Spleen (tissue), 11 donors: ENCODE measurements around the gene TET3. TPM values are rescaled to one million over a fixed set of nuclear protein-coding genes. Genes with fewer than 3 reads are reported as not detected.

Experiments
- DNase-seq: peaks from one replicate; pipeline ENCODE4 v3.0.0-alpha.2; 2020
- H3K27ac ChIP-seq, 8 donors: fragments of 200-600 bp; sonication (generic) in 7 of 8; 1 replicate in 4 of 8; 2 replicates in 4 of 8; pipeline versions ENCODE4 v1.5.0 to v1.8.0; 2016 to 2021; ENCODE audit warnings: inconsistent platforms in 4 of 8, mild to moderate bottlenecking in 4 of 8, moderate library complexity in 1 of 8
- H3K27me3 ChIP-seq, 7 donors: fragments of 200-600 bp; sonication (generic) in 6 of 7; replicated peaks in 1 of 7; 1 replicate in 4 of 7; 2 replicates in 3 of 7; pipeline versions ENCODE4 v1.5.0 to v1.8.0; 2016 to 2021; ENCODE audit warnings: inconsistent platforms in 3 of 7, mild to moderate bottlenecking in 1 of 7
- H3K36me3 ChIP-seq, 6 donors: fragments of 200-600 bp; sonication (generic) in 5 of 6; 1 replicate in 4 of 6; 2 replicates in 2 of 6; pipeline versions ENCODE4 v1.5.0 to v1.8.0; 2016 to 2021; ENCODE audit warnings: inconsistent platforms in 2 of 6
- H3K4me1 ChIP-seq, 6 donors: fragments of 200-600 bp; sonication (generic) in 5 of 6; 1 replicate in 3 of 6; 2 replicates in 3 of 6; pipeline versions ENCODE4 v1.5.0 to v1.8.0; 2016 to 2021; ENCODE audit warnings: inconsistent platforms in 3 of 6
- H3K4me3 ChIP-seq, 8 donors: fragments of 200-600 bp; sonication (generic) in 7 of 8; 1 replicate in 4 of 8; 2 replicates in 4 of 8; pipeline versions ENCODE4 v1.5.0 to v1.8.0; 2016 to 2021; ENCODE audit warnings: inconsistent platforms in 4 of 8, mild to moderate bottlenecking in 4 of 8, moderate library complexity in 2 of 8
- H3K9me3 ChIP-seq, 8 donors: fragments of 200-600 bp; sonication (generic) in 7 of 8; 1 replicate in 4 of 8; 2 replicates in 4 of 8; pipeline versions ENCODE4 v1.5.0 to v1.8.0; 2016 to 2021; ENCODE audit warnings: inconsistent platforms in 4 of 8
- POLR2A ChIP-seq, 3 donors: fragments of 450-650 bp; IDR thresholded peaks; one replicate each; pipeline ENCODE4 v1.5.1; 2017; ENCODE audit warnings: antibody characterized with exemption in 3 of 3, mild to moderate bottlenecking in 1 of 3
- POLR2AphosphoS5 ChIP-seq, 3 donors: sonication (generic); formaldehyde crosslinking; IDR thresholded peaks; one replicate each; pipeline ENCODE4 v1.5.1; 2017; ENCODE audit warnings: antibody characterized with exemption in 3 of 3
- WGBS, 5 donors: extraction: QIAGEN DNeasy Blood & Tissue Kit in 3 of 5; methylation state at CpG; one replicate each; pipeline versions ENCODE4 v1.1.5 to v1.1.7; 2013 to 2018; 5-methylcytosine and 5-hydroxymethylcytosine counted together
- intact Hi-C: fragments of 100-400 bp; cut with DNase I; formaldehyde crosslinking; loops from one replicate; pipeline ENCODE4 v1.15.0; 2023; ENCODE audit warnings: low total_unique reads
- polyA plus RNA-seq, 3 donors: library from polyadenylated mRNA; stranded (reverse); fragments of 200-250 nt; gene quantifications; one replicate each; pipeline ENCODE4 v1.2.1, GENCODE V29; 2013
- total RNA-seq, 7 donors: library from RNA; depleted of rRNA in 3 of 7; stranded (reverse); fragments of >200 nt in 3 of 7; fragmentation: NEBNext Ultra II Directional in 4 of 7; extraction: Animal tissue kit (Norgen Biotek cat#: 25700) in 4 of 7; gene quantifications; one replicate each; pipeline versions ENCODE4 v1.1.0 to v1.2.1, GENCODE V29; 2016 to 2021
- TF ChIP-seq, protein P1 (sequence below), 11 experiments: fragments of 200-600 bp in 7 of 11; fragments of 450-650 bp in 4 of 11; sonication (generic) in 4 of 11; IDR thresholded peaks in 8 of 11; conservative IDR thresholded peaks in 3 of 11; 1 replicate in 7 of 11; 2 replicates in 4 of 11; pipeline versions ENCODE4 v1.4.0 to v1.8.0; 2016 to 2021; ENCODE audit warnings: antibody characterized with exemption in 11 of 11, inconsistent platforms in 4 of 11, mild to moderate bottlenecking in 1 of 11
- donor health status: healthy with polysubstance abuse.
- donor health status: DM: no; HTN: no; CAD: no; lungs with moderate emphysema.
- donor health status: DM: no; HTN: no; CAD: no.
- donor health status: Bipolar disorder and iron deficiency.
- donor health status: healthy.
- donor health status: DM: no; HTN: no; CAD: no.
- donor health status: DM: yes; HTN: yes; CAD: no.

TET3 gene
- total and polyA plus RNA-seq, 10 donors, result 1.6 to 27.6 (median 19.9) TPM

- intact Hi-C loops, result loop anchor here (5.0 kb wide), 1 partner anchor 53 kb away; the partner anchor contains the start of gene DGUOK
- TF ChIP-seq POLR2AphosphoS5 (IDR thresholded peaks at IDR 0.05) (no peak), POLR2A (IDR thresholded peaks at IDR 0.05) (no peak)
- TF ChIP-seq, protein P1, sequence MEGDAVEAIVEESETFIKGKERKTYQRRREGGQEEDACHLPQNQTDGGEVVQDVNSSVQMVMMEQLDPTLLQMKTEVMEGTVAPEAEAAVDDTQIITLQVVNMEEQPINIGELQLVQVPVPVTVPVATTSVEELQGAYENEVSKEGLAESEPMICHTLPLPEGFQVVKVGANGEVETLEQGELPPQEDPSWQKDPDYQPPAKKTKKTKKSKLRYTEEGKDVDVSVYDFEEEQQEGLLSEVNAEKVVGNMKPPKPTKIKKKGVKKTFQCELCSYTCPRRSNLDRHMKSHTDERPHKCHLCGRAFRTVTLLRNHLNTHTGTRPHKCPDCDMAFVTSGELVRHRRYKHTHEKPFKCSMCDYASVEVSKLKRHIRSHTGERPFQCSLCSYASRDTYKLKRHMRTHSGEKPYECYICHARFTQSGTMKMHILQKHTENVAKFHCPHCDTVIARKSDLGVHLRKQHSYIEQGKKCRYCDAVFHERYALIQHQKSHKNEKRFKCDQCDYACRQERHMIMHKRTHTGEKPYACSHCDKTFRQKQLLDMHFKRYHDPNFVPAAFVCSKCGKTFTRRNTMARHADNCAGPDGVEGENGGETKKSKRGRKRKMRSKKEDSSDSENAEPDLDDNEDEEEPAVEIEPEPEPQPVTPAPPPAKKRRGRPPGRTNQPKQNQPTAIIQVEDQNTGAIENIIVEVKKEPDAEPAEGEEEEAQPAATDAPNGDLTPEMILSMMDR (IDR thresholded peaks at IDR 0.05 in 8 of 11, conservative IDR thresholded peaks at IDR 0.05 in 3 of 11), result no peak
- Histone ChIP-seq H3K27me3 (peaks cover 0 to 13% (median 0%) of the 10 kb centered on the region in 7 donors), H3K4me1 (peaks cover 18 to 66% (median 54%) of the 10 kb centered on the region in 6 donors), H3K27ac (no peak overlapping the region), H3K36me3 (no peaks in the 10 kb centered on the region), H3K9me3 (no peaks in the 10 kb centered on the region), H3K4me3 (peak overlapping the region in 2 of 8 donors; percentile 29 to 62)
- 55 to 82% (median 72%) methylated on average over 2 of the region's 2 CpGs for WGBS, 5 donors
- no peak for DNase-seq
These were observed 4.1 kb upstream of the TET3 start for GRCh38 chr2:73980566-73980965.

DNA sequence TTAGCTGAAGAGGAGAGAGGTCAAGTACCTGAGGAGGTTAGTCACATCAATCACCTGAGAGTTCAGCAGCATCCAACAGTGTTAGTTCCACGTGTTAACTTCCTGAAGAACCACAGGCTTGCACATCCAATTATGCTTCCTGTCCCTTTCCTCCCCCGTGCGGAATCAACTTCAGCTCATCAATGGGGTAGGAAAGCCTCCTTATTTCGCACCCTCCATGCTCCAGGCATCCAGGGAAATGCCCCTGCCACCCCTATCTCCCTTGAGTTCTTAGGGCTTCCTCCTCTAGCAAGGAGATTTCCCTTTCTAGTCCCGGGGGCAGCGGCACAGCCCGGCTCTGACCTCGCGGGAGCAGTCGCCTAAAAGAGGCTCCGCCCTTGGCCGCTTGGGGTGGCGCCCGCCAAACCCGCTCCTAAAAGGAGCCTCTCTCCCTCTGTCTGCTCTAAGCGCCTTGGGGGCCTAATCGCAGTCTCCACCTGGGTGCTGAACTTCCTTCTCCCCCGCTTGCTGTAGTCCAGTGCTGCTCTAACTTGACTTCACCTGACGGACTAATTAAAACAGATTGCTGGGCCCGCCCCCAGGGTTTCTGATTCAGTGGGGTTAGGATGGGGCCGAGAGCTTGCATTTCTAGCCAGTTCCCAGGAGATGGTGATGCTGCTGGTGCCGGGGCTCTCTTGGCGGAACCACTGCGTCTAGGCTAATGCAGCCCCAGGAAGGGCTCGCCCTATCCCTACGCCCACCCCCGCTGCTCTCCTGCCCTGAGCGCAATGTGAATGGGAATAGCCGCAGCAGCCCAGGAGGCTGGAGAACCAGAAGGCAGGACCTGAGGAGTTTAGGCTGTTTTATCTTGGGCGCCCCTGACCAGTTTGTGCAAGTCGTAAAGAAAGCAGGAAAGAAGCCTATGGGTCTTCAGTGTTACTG is 3.4 kb upstream of the TET3 start:
- peak overlapping the region in 7 of 8 donors; percentile 8 to 62 (median 29) for H3K4me3 ChIP-seq
- H3K4me1 ChIP-seq, result peaks cover 26 to 72% (median 62%) of the 10 kb centered on the region in 6 donors
- TF ChIP-seq POLR2AphosphoS5 (IDR thresholded peaks at IDR 0.05), result peak in 2 of 3 donors; percentile 30 to 46
- no peak for TF ChIP-seq POLR2A (IDR thresholded peaks at IDR 0.05)
- TF ChIP-seq, protein P1 (IDR thresholded peaks at IDR 0.05 in 8 of 11, conservative IDR thresholded peaks at IDR 0.05 in 3 of 11), result peak in 1 of 11 experiments; percentile 13
- intact Hi-C loops, result loop anchor here (5.0 kb wide), 1 partner anchor 54 kb away; the partner anchor contains the start of gene DGUOK
- peak; percentile 87 for DNase-seq
- peaks cover 0 to 13% (median 0%) of the 10 kb centered on the region in 7 donors for H3K27me3 ChIP-seq
- WGBS, 5 donors, result 16 to 27% (median 27%) methylated on average over 21 to 31 of the region's 31 CpGs
- no peaks in the 10 kb centered on the region for H3K9me3 ChIP-seq
- peaks cover 0 to 4% (median 0%) of the 10 kb centered on the region in 6 donors for H3K36me3 ChIP-seq
- peak overlapping the region in 1 of 8 donors; percentile 34 for H3K27ac ChIP-seq

DNA sequence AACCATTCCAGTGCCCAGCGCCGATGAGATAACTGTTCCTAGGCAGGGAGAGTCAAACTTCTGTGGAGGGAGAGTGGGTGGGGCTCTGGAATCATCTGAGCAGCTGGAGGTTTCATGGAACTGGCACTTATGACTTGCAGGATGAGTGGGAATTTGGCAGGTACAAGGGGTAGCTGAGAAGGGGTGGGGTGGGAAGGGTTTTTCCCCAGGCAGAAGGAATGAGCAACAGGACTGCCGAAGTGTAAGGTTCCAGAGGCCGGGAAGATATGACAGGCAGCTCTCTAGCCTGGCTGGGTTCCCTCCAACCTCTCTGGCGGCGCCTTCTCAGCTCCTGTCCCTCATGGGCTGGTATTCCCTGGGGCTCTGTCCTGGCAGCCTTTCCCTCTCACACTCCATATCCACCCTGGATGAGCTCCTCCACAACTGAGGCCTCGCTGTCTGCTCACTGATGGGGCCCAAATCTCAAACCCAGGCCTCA is 2.5 kb upstream of the TET3 start:
- Histone ChIP-seq H3K36me3 (peaks cover 0 to 9% (median 0%) of the 10 kb centered on the region in 6 donors), H3K27ac (no peak overlapping the region), H3K4me3 (no peak overlapping the region), H3K27me3 (peaks cover 0 to 13% (median 0%) of the 10 kb centered on the region in 7 donors), H3K4me1 (peaks cover 34 to 80% (median 70%) of the 10 kb centered on the region in 6 donors), H3K9me3 (no peaks in the 10 kb centered on the region)
- no peak for DNase-seq
- WGBS, 5 donors, result 90 to 95% (median 94%) methylated on average over 5 to 7 of the region's 7 CpGs
- TF ChIP-seq, protein P1 (IDR thresholded peaks at IDR 0.05 in 8 of 11, conservative IDR thresholded peaks at IDR 0.05 in 3 of 11), result no peak
- TF ChIP-seq POLR2A (IDR thresholded peaks at IDR 0.05) (no peak), POLR2AphosphoS5 (IDR thresholded peaks at IDR 0.05) (no peak)
- intact Hi-C loops, result loop anchor here (5.0 kb wide), 1 partner anchor 55 kb away; the partner anchor contains the start of gene DGUOK
